Measurements from ENCODE around the gene TFAP2A. TPM values are rescaled to one million over a fixed set of nuclear protein-coding genes. Genes with fewer than 3 reads are reported as not detected.
A peak's percentile ranks its signal among the peaks of the same experiment; 100 is the strongest.

TFAP2A gene
- total RNA-seq, 2 donors from 2014 or later = 0.78 TPM; not detected in 1

DNA sequence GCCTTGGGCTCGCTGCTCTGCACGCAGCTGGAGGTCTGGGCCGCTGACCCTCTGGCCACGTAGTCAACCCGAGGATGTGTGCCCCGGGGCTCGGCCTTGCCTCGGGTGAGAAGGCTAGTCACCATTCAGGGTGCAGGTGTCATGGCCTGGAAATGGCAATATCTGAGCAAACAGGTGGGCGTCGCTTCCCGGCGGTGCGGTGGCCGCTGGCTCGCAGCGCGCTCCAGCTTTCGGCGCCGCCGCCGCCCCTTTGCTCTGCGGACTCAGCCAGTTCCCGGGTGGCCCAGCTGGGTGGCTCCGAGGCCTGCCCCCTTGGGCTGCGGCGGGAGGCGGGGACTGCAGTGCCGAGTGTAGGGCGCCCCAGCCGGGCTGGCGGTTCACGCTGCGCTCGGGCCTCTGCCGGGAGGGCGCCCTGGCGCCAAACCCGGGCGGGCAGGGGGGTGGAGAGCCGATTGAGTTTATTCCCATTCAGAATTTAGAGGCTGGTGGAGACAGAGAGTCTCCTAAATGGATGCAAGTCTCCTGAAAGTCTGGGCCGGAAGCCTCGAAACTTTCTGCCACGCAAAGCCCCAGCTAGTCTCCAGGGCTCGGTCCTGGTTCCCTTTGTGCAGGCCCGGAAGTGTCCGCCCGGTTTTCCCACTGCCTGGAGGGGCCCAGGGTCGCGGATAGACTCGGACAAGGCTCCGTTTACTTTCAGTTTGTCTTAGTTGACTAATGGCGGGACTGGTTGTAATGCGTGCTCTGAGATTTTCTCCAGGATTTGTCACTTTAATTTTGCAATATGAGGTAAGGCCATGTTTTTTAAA is 11.3 kb upstream of the TFAP2A start:
- peaks cover 6 to 15% of the 10 kb centered on the region in 2 donors for H3K4me1 ChIP-seq (ENCODE audit: control insufficient read depth in 1 of 2, low read depth in 2 of 2)
- no peak overlapping the region for H3K27ac ChIP-seq
- H3K27me3 ChIP-seq (replicated peaks; ENCODE audit: insufficient read depth) = peaks cover 24% of the 10 kb centered on the region
- TF ChIP-seq, protein P1, sequence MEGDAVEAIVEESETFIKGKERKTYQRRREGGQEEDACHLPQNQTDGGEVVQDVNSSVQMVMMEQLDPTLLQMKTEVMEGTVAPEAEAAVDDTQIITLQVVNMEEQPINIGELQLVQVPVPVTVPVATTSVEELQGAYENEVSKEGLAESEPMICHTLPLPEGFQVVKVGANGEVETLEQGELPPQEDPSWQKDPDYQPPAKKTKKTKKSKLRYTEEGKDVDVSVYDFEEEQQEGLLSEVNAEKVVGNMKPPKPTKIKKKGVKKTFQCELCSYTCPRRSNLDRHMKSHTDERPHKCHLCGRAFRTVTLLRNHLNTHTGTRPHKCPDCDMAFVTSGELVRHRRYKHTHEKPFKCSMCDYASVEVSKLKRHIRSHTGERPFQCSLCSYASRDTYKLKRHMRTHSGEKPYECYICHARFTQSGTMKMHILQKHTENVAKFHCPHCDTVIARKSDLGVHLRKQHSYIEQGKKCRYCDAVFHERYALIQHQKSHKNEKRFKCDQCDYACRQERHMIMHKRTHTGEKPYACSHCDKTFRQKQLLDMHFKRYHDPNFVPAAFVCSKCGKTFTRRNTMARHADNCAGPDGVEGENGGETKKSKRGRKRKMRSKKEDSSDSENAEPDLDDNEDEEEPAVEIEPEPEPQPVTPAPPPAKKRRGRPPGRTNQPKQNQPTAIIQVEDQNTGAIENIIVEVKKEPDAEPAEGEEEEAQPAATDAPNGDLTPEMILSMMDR (IDR thresholded peaks at IDR 0.05) = no peak
- DNase-seq (ENCODE audit: low spot score) (no peak), ATAC-seq (ENCODE audit: insufficient number of reproducible peaks, low FRiP score, low read depth) (no peak)
- H3K36me3 ChIP-seq = no peaks in the 10 kb centered on the region
- H3K9me3 ChIP-seq = no peaks in the 10 kb centered on the region
- H3K4me3 ChIP-seq = peak overlapping the region; percentile 74

DNA sequence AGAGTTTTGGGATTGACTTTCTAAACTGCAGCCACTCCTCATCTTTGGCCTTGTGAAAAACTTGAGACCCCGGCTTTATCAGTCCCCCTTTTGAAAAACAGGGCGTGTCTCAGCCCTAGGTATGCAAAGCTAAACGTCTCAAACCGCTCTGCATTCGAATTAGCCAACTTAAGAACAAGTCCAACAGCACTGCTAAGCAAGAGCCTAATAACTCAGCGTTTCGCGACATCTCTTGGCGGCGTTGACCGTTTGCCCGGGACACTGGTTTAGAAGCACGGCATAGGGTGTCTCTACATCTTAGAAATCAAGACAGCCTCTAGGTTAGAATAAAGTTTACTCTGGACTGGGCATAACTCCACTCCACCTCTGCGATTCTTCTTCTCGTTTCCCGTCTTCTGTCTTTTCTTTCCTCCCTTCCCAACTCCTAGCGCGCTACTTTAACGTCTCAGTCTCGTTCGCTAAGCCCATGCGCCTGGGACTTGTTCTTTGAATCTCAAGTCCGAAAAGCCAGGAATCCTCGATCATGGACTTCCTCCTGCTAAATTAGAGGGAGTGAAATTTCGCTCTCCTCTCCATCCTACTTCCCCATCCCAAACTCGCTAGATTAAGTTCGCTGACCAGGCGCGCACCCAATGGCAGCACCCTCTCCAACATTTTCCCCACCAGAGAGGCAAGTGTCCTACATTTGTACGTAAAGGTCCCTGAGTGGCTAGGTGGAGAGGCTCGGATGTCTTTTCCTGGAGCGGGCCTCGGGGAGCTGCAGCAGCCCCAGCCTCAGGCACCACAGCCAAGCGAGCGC is 10.5 kb upstream of the TFAP2A start:
- no peak overlapping the region for H3K27ac ChIP-seq
- peaks cover 32% of the 10 kb centered on the region for H3K27me3 ChIP-seq (replicated peaks; ENCODE audit: insufficient read depth)
- H3K9me3 ChIP-seq = no peaks in the 10 kb centered on the region
- TF ChIP-seq, protein P1 (IDR thresholded peaks at IDR 0.05) = no peak
- H3K4me3 ChIP-seq = peak overlapping the region; percentile 74
- no peaks in the 10 kb centered on the region for H3K36me3 ChIP-seq
- ATAC-seq (ENCODE audit: insufficient number of reproducible peaks, low FRiP score, low read depth) (no peak), DNase-seq (ENCODE audit: low spot score) (no peak)
- peaks cover 6 to 15% of the 10 kb centered on the region in 2 donors for H3K4me1 ChIP-seq (ENCODE audit: control insufficient read depth in 1 of 2, low read depth in 2 of 2)

DNA sequence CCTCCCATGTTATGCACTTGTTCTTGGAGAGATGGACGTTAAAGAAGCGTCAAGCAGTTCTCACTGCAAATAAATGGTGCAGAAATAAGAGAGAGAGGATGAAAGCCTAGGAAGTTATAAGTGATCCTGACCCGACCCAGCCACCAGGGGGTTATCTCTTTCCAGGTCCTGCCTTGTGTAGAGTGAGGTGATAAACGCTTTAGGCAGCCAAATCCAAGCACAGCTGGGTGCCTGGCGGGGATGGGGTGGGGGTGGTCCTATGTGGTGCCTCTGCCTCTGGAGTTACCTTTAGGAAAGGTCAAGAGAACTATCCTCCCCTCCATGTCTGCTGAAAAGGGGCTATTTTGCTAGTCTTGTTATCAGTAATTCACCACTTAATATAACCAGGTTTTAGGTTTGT is 9.2 kb upstream of the TFAP2A start:
- Histone ChIP-seq H3K9me3 (no peaks in the 10 kb centered on the region), H3K4me3 (no peak overlapping the region), H3K36me3 (no peaks in the 10 kb centered on the region), H3K27me3 (replicated peaks; ENCODE audit: insufficient read depth) (peaks cover 34% of the 10 kb centered on the region), H3K4me1 (ENCODE audit: control insufficient read depth in 1 of 2, low read depth in 2 of 2) (peaks cover 6 to 15% of the 10 kb centered on the region in 2 donors), H3K27ac (no peak overlapping the region)
- no peak for DNase-seq (ENCODE audit: low spot score)
- TF ChIP-seq, protein P1 (IDR thresholded peaks at IDR 0.05) = no peak
- ATAC-seq (ENCODE audit: insufficient number of reproducible peaks, low FRiP score, low read depth) = no peak

DNA sequence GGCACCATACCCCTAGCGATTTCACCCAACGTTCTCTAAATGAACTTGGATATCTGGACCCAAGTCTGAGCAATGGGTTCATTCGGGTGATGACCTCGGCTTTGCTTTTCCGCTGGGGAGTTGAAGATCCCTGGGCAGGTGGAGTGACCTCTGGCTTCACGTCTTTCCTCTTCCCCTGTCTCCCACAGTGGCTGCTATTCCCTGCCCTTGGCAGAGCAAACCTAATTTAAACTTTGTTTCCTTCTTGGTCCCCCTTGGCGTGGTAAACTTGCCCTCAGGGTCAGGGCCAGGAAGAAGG is 7.8 kb upstream of the TFAP2A start:
- Histone ChIP-seq H3K4me1 (ENCODE audit: control insufficient read depth in 1 of 2, low read depth in 2 of 2) (peaks cover 6 to 15% of the 10 kb centered on the region in 2 donors), H3K27me3 (replicated peaks; ENCODE audit: insufficient read depth) (peaks cover 46% of the 10 kb centered on the region)
- TF ChIP-seq, protein P1 (IDR thresholded peaks at IDR 0.05) = no peak

More for the DNA sequence above, 7.8 kb upstream of the TFAP2A start:
- H3K36me3 ChIP-seq = no peaks in the 10 kb centered on the region
- H3K4me3 ChIP-seq = no peak overlapping the region
- H3K9me3 ChIP-seq = no peaks in the 10 kb centered on the region
- DNase-seq (ENCODE audit: low spot score) (no peak), ATAC-seq (ENCODE audit: insufficient number of reproducible peaks, low FRiP score, low read depth) (no peak)
- no peak overlapping the region for H3K27ac ChIP-seq

Measured in thoracic aorta (tissue), 2 donors.